IPS-20b (cell line): ENCODE results near the gene EYA2.

ENCODE experiments used
- H3K27ac ChIP-seq: one replicate; pipeline ENCODE4 v1.5.1; 2013; ENCODE audit warnings: low read length
- H3K27me3 ChIP-seq: 2 replicates; pipeline ENCODE4 v1.6.1; 2013; ENCODE audit warnings: mild to moderate bottlenecking, low read length, inconsistent platforms; ENCODE audit not compliant: insufficient read depth
- H3K36me3 ChIP-seq: 2 replicates; pipeline ENCODE4 v1.6.1; 2013; ENCODE audit warnings: low read depth, mild to moderate bottlenecking, inconsistent platforms, low read length, moderate library complexity; ENCODE audit not compliant: insufficient read depth
- H3K4me1 ChIP-seq: 2 replicates; pipeline ENCODE4 v1.6.1; 2013; ENCODE audit warnings: mild to moderate bottlenecking, control low read depth, inconsistent platforms, low read length, moderate library complexity; ENCODE audit not compliant: insufficient read depth
- H3K4me3 ChIP-seq: 2 replicates; pipeline ENCODE4 v1.5.1; 2013; ENCODE audit warnings: mild to moderate bottlenecking, low read length, inconsistent platforms
- H3K9ac ChIP-seq: 2 replicates; pipeline ENCODE4 v1.6.1; 2013; ENCODE audit warnings: low read depth, mild to moderate bottlenecking, inconsistent platforms, low read length, moderate library complexity
- H3K9me3 ChIP-seq: 2 replicates; pipeline ENCODE4 v1.6.1; 2013; ENCODE audit warnings: mild to moderate bottlenecking, low read depth, low read length, inconsistent platforms; ENCODE audit not compliant: insufficient read depth

The EYA2 gene

GRCh38 chr20:46977204-46977603, 82.6 kb downstream of the EYA2 start:
- no peaks in the 10 kb centered on the region for H3K27me3 ChIP-seq
- no peaks in the 10 kb centered on the region for H3K36me3 ChIP-seq
- no peak overlapping the region for H3K27ac ChIP-seq
- H3K9ac ChIP-seq = no peak overlapping the region
- H3K4me3 ChIP-seq = no peak overlapping the region
- H3K4me1 ChIP-seq = peaks cover 10% of the 10 kb centered on the region
- H3K9me3 ChIP-seq = no peaks in the 10 kb centered on the region

GRCh38 chr20:46977909-46978588, 83.4 kb downstream of the EYA2 start:
- H3K27me3 ChIP-seq = no peaks in the 10 kb centered on the region

GRCh38 chr20:46978951-46979491, 84.4 kb downstream of the EYA2 start:
- Histone ChIP-seq H3K9ac (no peak overlapping the region), H3K27me3 (no peaks in the 10 kb centered on the region), H3K27ac (no peak overlapping the region), H3K4me1 (peaks cover 10% of the 10 kb centered on the region), H3K4me3 (no peak overlapping the region), H3K9me3 (no peaks in the 10 kb centered on the region), H3K36me3 (no peaks in the 10 kb centered on the region)

More at GRCh38 chr20:46977909-46978588, 83.4 kb downstream of the EYA2 start:
- Histone ChIP-seq H3K27ac (no peak overlapping the region), H3K9me3 (no peaks in the 10 kb centered on the region), H3K36me3 (no peaks in the 10 kb centered on the region), H3K4me3 (no peak overlapping the region), H3K4me1 (peaks cover 10% of the 10 kb centered on the region), H3K9ac (no peak overlapping the region)

GRCh38 chr20:46979603-46980241, 85.1 kb downstream of the EYA2 start:
- Histone ChIP-seq H3K36me3 (no peaks in the 10 kb centered on the region), H3K9me3 (no peaks in the 10 kb centered on the region), H3K27me3 (no peaks in the 10 kb centered on the region), H3K27ac (no peak overlapping the region), H3K9ac (0 out of 2 replicates have a peak overlapping the region, but pooled peaks have one; percentile 13), H3K4me3 (no peak overlapping the region), H3K4me1 (peaks cover 10% of the 10 kb centered on the region)

GRCh38 chr20:46981184-46981583, 86.5 kb downstream of the EYA2 start:
- Histone ChIP-seq H3K9me3 (no peaks in the 10 kb centered on the region), H3K27ac (no peak overlapping the region), H3K4me3 (no peak overlapping the region), H3K9ac (no peak overlapping the region), H3K36me3 (no peaks in the 10 kb centered on the region), H3K27me3 (no peaks in the 10 kb centered on the region), H3K4me1 (peaks cover 10% of the 10 kb centered on the region)

- H3K9me3 ChIP-seq = no peaks in the 10 kb centered on the region
- H3K4me1 ChIP-seq = peaks cover 10% of the 10 kb centered on the region
- no peaks in the 10 kb centered on the region for H3K36me3 ChIP-seq
- no peak overlapping the region for H3K4me3 ChIP-seq
- H3K27ac ChIP-seq = no peak overlapping the region
- no peak overlapping the region for H3K9ac ChIP-seq
- H3K27me3 ChIP-seq = no peaks in the 10 kb centered on the region
Measured at GRCh38 chr20:46983466-46983865, 88.8 kb downstream of the EYA2 start.

GRCh38 chr20:46984405-46984804, 89.8 kb downstream of the EYA2 start:
- Histone ChIP-seq H3K4me3 (no peak overlapping the region), H3K9me3 (no peaks in the 10 kb centered on the region), H3K27me3 (no peaks in the 10 kb centered on the region), H3K36me3 (no peaks in the 10 kb centered on the region), H3K27ac (no peak overlapping the region), H3K4me1 (peaks cover 5% of the 10 kb centered on the region), H3K9ac (no peak overlapping the region)

- Histone ChIP-seq H3K36me3 (no peaks in the 10 kb centered on the region), H3K4me3 (no peak overlapping the region), H3K27me3 (no peaks in the 10 kb centered on the region)
Measured at GRCh38 chr20:46985250-46985649, 90.6 kb downstream of the EYA2 start.

GRCh38 chr20:46985671-46986070, 91.0 kb downstream of the EYA2 start:
- H3K4me3 ChIP-seq = no peak overlapping the region
- no peaks in the 10 kb centered on the region for H3K27me3 ChIP-seq
- H3K4me1 ChIP-seq = peaks cover 2% of the 10 kb centered on the region; the same call in 1 of the 2 replicates
- H3K27ac ChIP-seq = no peak overlapping the region
- H3K9me3 ChIP-seq = no peaks in the 10 kb centered on the region
- no peaks in the 10 kb centered on the region for H3K36me3 ChIP-seq
- H3K9ac ChIP-seq = no peak overlapping the region

More at GRCh38 chr20:46985250-46985649, 90.6 kb downstream of the EYA2 start:
- Histone ChIP-seq H3K27ac (no peak overlapping the region), H3K9ac (no peak overlapping the region), H3K9me3 (no peaks in the 10 kb centered on the region), H3K4me1 (no peaks in the 10 kb centered on the region; the same call in 1 of the 2 replicates)

- no peaks in the 10 kb centered on the region for H3K36me3 ChIP-seq
- peaks cover 5% of the 10 kb centered on the region; the same call in 1 of the 2 replicates for H3K4me1 ChIP-seq
- H3K9ac ChIP-seq = no peak overlapping the region
- no peak overlapping the region for H3K4me3 ChIP-seq
- H3K27ac ChIP-seq = no peak overlapping the region
- no peaks in the 10 kb centered on the region for H3K9me3 ChIP-seq
- H3K27me3 ChIP-seq = no peaks in the 10 kb centered on the region
Measured at GRCh38 chr20:46987001-46987400, 92.4 kb downstream of the EYA2 start.

- Histone ChIP-seq H3K4me3 (no peak overlapping the region), H3K27ac (no peak overlapping the region), H3K36me3 (no peaks in the 10 kb centered on the region), H3K9me3 (no peaks in the 10 kb centered on the region), H3K4me1 (peaks cover 12% of the 10 kb centered on the region; the same call in 1 of the 2 replicates), H3K27me3 (no peaks in the 10 kb centered on the region), H3K9ac (no peak overlapping the region)
Measured at GRCh38 chr20:46990017-46990595, 95.5 kb downstream of the EYA2 start.
